ENCODE data around the gene C17orf113.
A peak's percentile ranks its signal among the peaks of the same experiment; 100 is the strongest.
"Not testable (repeated sequence)": the region's sequence is repeated elsewhere in the genome, so short reads cannot be mapped to it uniquely, and the experiment has no call there.

C17orf113 gene

DNA sequence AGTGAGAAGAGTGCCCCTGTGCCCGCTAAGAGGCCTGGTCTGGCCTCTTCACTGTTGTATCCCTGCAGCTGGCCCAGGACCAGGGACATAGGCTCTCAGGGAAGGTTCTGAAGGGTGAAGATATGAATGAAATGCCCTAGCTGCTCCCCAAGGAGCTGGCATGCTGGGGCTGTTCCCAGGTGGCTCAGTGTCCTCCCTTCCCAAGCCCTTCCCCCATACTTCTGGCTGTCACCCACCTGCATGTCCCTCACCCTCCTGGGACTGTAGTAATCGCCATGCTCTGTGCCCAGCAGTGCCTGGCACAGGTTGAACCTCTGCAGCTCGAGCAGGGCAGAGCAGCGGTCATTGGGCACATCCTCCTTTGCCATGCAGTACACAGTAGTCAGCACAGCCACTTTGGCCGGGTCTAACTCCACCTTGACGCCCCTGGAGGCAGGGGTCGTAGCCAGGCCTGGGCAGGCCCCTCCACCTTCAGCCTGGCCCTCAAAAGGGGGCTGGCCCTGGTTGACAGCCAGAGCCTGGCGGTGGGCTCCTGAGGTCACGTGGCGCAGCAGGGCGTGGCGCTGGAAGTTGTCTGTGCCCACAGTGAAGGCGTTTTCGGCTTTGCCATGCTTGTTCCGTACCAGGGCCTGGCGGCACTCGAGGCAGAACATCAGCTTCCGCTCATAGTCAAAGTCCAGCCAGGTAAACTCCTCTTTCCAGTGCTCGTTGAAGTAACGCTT, 7.6 kb downstream of the C17orf113 start:
- no peak for DNase-seq (ENCODE audit: low spot score)

DNA sequence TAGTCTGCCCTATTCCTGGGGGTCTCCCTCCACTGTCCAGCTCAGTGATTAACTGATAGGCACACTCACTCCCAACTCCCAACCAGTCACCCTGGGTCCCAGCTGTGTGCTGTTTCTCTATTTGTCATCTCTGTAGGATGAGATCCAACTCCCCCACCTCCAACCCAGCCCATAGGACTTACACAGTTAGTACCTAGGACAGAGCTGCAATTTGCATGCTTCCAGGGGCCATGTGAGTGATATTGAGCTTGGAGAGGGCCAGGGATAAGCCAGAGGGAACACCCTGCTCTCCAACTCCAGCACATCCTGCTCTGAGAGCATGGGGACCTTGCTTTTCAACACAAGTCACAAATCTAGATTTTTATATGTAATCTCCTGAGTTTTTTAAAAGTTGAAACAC, 8.8 kb downstream of the C17orf113 start:
- DNase-seq (ENCODE audit: low spot score): no peak

GRCh38 chr17:42040818-42041217, 9.6 kb downstream of the C17orf113 start:
- DNase-seq (ENCODE audit: low spot score): no peak

DNA sequence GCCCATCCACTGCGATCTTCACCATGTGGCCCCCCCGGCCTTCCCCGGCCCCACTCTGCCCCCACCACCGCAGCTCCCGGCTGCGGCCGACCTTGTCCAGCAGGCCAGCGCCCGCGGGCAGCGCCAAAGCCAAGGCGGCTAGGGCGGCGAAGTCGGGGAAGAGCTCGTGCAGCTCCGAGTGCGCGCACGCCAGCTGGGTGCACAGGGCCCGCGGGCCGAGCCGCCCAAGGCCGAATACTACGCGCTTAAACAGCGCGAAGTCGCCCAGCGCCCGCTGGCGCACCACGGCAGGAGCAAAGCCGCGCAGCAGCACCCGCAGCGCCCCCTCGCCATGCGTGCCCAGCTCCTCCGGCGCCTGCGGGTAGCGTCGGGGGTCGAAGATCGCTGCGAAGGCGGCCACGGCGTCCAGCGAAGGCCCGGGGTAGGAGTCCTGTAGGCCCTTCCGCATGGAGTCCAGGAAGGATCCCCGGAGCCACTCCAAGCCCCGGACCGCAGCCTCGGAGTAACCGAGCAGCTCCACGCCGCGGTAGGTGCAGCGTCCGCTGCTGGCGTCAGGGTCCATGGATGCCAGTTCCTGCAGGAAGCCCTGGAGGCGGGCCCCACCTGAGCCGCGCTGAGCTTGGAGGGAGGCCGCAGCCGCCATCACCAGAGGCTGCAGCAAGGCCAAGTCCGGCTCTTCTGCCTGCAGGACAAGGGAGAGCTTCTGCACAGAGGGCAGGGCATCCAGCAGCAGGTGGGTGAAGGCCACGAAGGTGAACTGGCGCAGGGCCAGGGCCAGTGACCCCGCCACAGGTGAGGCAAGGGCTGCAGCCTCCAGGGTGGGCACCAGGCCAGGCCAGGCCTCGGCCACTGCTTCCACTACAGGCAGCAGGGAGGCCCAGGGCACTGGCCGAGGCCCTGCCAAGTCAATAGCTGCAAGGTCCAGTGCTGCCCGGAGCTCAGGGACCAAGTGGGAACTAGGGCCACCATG, 10.3 kb downstream of the C17orf113 start:
- no peak for DNase-seq (ENCODE audit: low spot score)

- no peak for DNase-seq (ENCODE audit: low spot score)
These were observed 12.0 kb downstream of the C17orf113 start for GRCh38 chr17:42038221-42038973.

- DNase-seq (ENCODE audit: low spot score): no peak
These were observed 16.3 kb downstream of the C17orf113 start for GRCh38 chr17:42034059-42034458.

DNA sequence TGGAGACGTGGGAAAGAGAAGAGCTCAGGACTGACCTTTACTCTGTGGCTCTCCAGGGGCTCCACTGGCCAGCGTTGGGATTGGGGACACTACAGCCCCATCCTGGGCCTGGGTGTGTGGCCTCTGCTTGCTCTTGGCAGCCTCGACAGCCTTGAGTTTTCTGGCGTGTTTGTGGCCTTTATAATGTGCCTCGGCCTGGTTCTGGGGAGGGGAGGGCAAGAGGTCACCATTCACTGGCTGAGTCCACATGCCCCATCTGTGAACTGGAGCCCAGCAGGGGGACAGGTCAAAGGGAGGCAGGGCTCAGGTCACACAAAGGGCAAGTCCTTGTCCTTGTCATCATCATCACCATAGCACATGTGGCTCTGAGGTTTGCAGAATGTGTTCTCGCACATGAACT, 18.8 kb downstream of the C17orf113 start:
- DNase-seq (ENCODE audit: low spot score): no peak

DNA sequence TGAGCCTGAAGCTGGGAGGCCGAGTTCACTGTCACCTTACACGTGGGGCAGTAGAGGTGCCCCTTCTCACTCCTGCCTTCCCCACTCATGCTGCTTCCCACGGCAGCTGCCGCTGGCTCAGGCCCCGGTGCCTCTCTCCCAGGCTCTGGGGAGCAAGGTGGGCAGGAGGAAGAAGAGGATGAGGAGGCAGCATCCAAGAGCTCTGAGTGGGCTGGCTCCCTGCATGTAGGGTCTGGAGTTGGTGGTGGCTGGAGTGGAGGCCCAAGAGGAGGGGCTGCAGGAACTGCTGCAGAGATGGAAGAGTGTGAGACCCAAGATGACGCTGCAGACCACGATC, 21.6 kb downstream of the C17orf113 start:
- no peak for DNase-seq (ENCODE audit: low spot score)

- DNase-seq (ENCODE audit: low spot score): no peak
These were observed 22.2 kb downstream of the C17orf113 start for GRCh38 chr17:42027961-42028790.

GRCh38 chr17:42027590-42027889, 22.9 kb downstream of the C17orf113 start:
- no peak for DNase-seq (ENCODE audit: low spot score)

DNA sequence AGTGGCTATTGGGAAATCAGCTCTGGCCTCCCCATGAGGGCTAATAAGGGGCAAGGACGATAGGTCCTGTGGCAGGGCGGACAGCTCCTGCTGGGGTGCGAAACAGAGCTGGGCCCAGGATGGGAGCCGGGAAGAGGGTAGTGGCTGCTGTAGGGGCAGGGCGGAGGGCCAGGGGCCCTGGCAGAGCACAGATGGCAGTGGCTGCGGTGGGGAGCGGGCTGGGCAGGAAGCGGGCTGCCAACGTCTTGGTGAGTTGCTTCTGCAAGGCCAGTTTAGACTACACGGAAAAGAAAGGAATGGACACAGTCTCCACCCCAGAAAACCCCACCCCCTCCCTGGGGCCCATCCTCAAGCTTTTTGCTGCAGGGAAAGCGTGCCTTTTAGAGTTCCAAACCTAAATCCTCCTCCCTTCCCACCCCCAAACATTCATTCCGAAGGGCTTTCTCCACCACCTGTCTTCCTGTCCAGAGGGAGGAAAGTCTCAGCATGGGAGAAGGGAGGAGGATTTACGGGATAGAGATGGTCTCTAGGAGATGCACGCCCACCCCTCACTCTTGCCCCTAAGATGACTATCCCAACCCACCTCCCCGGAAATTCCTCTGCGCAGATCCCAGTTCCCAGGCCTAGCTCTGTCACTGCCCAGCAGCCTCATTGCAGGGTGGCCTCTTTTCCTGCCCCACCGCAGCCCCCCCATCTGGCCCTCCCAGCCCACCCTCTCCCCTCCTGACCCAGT, 23.4 kb downstream of the C17orf113 start:
- DNase-seq (ENCODE audit: low spot score): no peak

- no peak for DNase-seq (ENCODE audit: low spot score)
These were observed 24.5 kb downstream of the C17orf113 start for GRCh38 chr17:42025936-42026335.

DNA sequence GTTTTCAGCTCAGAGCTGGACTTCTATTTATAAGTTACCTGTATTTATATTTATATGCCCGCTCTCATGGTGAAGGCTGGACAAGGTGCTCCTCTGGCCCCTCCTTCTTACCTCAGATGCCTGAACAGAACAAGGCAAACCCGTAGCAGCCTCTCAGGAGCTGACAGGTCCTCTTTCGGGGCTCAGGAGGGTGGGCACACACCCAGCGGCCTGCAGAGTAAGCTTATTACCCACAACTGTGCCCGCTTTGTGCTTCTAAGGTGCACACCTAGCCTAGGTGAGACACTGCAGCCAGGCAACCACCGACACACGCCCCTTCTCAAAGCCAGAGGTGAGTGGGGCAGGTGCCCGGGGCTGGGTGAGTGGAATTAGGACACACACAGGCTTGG, 25.2 kb downstream of the C17orf113 start:
- DNase-seq (ENCODE audit: low spot score): no peak

GRCh38 chr17:42023524-42024349, 26.7 kb downstream of the C17orf113 start:
- DNase-seq (ENCODE audit: low spot score): no peak

DNA sequence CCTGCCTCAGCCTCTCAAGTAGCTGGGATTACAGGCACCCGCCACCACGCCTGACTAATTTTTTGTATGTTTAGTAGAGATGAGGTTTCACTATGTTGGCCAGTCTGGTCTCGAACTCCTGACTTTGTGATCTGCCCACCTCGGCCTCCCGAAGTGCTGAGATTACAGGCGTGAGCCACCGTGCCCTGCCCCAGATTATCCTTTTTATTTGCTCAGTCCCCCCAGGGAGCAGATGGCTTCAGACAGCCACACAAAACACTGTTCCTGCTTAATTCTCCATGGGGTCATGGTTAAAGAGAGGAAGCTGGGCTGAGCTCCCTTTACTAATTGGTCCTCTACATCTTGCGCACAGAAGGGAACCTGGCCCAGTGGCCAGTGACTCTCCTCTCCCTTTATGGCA, 29.6 kb downstream of the C17orf113 start:
- DNase-seq (ENCODE audit: low spot score): not testable (repeated sequence)

DNA sequence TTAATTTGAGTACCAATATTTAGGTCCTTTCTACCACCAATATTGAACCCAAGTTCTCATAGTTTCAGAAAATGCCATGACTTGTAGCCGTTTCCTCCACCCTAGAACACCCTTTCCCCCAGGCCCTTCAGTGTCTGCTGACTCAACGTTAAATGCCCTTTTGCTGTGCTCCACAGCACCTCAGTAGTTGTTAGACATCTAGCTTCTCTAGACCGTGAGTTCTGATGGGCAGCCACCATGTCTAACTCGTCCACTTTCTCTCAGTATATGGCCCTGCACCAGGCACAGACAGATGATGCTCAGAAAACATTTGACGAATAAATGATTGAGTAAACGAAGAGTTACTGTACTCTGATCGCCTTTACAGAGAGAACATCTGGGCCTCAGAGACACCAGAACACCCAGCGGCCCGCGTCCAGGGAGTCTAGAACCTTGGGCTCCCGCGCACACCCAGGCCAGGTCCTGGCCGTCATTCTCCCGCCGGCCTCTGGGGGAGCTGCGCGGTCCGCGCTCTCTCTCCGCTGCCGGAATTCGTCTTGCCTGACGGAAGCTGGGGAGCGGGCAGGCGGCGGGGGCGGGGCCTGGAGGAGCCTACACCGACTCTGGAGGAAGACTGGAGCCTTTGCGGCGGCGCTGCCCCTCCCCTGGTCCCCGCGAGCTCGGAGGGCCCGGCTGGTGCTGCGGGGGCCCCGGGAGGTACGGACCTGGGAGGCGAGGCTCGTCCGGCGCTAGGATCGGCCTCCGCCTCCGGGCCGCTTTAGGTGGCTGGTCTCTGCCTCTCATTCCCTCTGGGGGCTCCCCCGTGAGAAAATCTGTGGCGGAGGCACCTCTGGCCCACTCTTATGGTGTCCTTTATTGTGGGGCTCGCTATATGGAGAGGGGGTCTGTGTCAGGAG, 30.6 kb downstream of the C17orf113 start, which contains the start of gene NKIRAS2:
TSS of gene NKIRAS2 (plus strand) at position 582 of the 896 bp plus-strand sequence. CDS start 1,488 bp downstream, outside the sequence.
- DNase-seq (ENCODE audit: low spot score): peak; percentile 93

DNA sequence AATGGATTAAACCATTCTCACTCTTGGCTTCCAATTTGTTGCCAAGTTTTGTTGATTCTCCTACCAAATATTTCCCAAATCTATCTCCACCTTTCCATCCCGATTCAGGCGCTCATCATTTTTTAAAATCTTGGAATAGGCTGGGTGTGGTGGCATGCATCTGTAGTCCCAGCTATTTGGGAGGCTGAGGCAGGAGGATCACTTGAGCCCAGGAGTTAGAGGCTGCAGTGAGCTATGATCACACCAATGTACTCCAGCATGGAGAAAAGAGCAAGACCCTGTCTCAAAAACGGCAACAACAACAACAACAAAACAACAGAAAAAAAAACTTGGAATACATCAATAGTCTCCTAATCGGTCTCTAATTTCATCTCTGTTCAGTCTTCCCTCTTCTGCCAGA, 31.4 kb downstream of the C17orf113 start:
- no peak for DNase-seq (ENCODE audit: low spot score)

DNA sequence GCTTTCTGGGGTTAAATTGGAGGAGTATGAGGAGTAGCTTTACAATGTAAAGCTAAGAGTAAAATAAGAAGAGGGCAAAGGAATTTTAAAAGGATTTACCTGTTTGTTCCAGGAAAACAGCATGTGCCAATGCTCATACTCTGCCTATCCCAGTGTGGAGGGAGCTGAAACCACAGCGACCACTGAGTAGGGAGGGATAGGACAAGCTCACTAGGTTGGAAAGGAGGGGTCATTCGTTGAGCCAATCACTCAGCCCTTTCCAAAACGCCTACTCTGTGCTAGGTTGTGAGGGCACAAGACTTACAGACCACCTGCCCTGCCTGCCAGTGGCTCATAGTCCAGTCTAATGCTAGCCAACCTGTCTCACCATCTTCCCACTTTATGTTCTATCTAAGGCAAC, 32.1 kb downstream of the C17orf113 start:
- DNase-seq (ENCODE audit: low spot score): no peak

GRCh38 chr17:42017866-42018200, 32.6 kb downstream of the C17orf113 start:
- DNase-seq (ENCODE audit: low spot score): no peak
